Stimulated activated CD4-positive, alpha-beta T cell treated with anti-CD3 and anti-CD28 coated beads, TNF-alpha, amount 100 ng/mL, for 24 hours (primary cell): ENCODE results near the gene RTN4RL1.

Experiments used
- DNase-seq, 3 experiments: peaks; one replicate each; pipeline ENCODE4 v3.0.0-alpha.2; 2020; ENCODE audit warnings: low read depth in 3 of 3

The RTN4RL1 gene

DNA sequence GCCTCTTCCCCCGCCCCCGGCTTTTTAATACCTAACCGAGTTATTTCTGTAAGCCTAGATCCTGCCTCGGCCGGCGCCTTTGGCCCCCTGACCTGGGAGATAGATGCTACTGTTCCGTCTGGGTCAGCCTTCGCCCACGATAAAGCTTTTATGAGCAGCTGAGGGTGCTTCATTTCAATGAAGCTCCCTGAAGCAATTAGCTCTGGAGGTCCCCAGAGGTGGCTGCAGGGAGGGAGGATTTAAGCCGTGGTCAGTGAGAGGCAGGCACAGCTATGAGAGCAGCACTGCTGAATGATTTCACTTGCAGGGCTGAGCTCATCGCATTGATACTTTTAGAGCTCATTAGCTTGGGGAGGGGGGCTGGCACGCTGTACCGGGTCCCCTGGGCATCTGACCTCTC lies 105.9 kb downstream of the RTN4RL1 start:
- no peak for DNase-seq

DNA sequence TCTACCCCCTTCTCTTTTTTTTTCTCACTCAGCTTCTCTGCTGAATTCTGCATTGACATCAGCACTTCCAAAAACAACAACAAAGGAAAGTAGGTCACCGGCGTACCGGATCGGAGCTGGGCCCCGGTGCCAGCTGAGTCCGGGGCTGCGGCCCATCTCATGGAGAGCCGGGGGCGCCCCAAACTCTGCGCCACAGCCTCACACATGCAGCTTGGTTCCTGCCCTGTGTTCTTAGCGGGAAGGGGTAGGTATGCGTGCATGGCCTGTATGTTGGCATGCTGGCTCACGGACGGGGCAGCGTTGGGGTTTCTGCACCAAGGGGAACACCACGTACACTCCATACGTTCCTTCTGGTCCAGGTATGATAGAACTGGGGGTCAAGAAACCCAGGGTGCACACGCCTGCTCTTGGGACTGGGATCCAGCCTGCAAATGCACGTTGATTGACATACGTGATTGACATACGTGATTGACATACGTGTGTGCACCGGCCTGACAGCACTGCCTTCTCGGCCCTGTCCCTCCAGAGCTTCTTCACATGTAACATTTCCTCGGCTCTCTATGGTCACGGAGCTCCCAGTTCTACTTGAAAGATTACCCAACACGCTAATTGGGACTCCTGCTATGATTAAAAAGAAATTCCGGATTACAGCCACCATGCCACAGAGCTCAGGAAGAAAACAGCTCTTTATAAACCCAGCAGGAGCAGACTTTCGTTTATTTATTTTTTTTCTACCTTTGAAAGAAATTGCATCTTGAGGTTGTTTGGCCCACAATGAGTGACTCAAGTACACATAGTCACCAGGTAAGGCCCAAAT lies 106.6 kb downstream of the RTN4RL1 start:
- DNase-seq = no peak

DNA sequence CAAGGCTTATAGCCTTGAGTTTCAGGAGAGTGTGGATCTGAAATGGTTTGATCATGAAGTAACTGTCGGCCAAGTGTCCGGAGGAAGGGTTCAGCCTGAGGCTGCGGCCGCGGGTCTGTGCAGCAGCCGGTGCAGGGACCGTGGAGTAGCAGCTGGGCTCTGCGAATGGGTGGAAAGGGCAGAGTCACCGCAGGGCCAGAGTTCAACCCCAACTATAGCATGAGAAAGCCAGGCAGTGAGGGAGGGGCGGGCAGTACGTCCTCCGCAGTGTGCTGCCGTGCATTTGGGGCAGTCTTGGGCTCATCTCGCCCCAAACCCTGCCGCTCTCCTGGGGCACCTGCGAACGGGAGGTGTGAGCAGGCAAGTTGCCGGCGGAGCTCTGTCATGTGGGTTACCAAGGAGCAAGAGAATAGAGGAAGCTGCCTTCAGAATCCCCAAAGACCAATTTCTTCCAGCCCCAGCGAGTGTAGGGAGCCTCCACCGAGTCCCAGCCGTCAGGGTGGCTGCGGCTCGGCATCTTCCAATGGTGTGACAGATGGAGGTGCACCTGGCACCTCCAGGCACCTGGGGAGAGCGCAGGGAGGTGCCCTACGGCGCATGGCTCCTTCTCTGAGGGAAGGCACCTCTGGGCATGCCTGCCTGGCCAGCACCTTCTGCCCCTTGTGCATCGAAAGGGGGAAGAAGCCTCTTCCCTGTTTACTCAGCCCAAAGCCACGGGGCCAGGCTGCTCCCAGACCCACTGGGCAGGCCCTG lies 108.0 kb downstream of the RTN4RL1 start:
- DNase-seq = no peak

DNA sequence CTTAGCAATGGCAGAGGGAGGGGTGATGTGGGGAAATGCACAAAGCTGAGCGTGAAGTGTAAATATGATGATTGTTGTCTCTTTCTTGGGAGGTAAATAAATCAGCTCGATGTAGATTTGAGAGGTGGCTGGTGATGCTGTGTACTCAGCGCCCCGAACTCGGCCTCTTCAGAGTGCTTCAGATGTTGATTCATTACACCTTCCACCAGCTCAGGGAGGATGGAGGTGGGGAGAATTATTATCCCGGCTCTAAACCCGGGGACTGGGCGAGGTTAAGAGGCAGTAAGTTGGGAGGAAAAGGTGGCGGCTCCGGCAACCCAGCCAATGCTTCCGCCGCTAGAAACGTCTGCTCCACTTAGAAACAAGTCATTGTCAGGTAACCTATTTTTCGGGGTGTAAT lies 108.8 kb downstream of the RTN4RL1 start:
- DNase-seq = no peak

DNA sequence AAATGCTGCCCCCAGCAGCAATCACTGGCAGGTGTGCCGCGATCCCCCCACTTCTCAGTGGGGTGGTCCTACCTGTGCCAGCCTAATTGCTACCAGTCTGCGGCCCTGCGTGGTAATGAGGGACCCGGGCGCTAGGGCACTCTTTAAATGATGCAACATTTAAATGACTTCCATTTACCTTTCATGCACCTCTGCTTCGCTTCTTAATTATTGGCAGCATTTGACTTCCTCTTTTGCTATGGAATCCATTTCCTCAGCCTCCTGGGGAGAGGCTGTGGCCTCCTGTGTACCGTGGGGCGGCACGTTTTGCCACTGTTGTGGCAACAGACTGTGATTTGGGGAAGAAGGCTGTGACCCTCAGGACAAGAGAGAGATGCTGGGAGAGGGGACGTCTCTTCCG lies 109.2 kb downstream of the RTN4RL1 start:
- no peak for DNase-seq

DNA sequence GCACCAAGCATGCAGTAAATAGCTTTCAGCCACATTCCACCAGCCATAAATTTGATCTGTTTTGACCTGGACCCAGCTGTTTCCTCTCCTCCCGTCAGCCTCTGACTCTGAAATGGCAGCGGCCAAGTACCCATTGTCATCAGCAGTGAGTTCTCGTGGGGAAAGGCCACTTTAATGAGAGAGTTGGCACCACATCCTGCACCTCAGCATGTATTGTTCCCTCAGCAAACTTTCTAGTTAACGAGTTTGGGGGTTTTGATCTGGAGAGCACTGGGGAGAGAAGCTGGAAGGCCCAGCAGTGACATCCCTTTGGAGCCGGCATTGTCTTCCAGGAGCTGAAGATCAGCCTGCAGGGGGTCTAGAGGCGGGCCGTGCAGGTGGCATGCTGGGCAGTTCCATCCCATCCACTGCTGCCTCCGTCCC lies 110.5 kb downstream of the RTN4RL1 start:
- no peak for DNase-seq

DNA sequence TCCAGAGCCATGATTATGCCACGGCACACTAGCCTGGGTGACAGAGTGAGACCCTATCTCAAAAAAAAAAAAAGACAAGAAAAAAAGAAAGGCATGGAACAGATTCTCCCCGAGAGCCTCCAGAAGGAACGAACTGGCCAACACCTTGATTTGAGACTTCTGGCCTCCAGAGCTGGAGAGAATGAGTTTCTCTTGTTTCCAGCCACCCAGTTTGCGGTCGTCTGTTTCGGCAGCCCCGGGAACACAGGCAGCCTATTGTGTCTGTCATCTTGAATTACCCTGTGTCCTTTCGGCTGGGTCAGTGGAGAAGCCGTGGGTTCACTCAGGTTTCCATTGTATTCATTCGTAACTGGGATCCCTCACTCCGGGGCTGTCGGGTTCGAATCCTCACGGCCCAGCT lies 111.4 kb downstream of the RTN4RL1 start:
- DNase-seq = no peak

DNA sequence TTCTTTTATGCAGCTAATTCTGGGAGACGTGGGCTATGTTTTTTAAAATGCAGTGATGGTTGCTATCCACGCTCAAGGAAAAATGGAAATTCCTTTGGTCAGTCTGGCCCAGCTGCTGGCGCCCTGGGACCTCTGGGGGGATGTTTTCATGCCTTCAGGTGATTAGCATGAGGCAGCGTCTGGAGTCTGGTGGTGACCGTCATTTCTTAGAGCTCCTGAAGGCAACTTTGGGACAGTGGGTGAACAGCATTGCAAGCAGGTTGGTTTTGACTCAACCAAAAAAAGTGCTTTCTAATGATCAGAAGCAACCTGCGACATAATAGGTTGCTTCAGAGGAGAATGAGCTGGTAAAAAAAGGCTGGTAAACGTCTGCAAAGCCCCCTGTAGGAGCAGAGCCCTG lies 113.0 kb downstream of the RTN4RL1 start:
- no peak for DNase-seq

DNA sequence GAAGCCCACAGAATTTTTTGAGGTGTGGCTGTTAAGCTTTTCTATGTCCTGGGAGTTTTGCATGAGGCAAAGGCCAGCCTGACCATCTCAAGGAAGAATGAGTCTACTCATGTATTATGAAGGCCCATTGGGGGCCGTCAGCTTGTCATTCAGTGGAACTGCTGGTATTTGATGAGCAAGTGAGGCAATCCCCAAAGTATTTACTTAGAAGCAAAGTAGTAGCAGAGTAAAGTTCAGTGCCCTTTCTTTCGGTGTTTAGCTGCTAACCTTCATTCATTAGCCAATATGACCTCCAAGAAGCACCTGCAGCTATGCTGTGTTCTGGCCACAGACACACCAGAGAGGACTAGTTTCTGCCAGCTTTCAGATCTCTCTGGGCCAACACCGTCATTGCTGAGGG lies 115.1 kb downstream of the RTN4RL1 start:
- no peak for DNase-seq

DNA sequence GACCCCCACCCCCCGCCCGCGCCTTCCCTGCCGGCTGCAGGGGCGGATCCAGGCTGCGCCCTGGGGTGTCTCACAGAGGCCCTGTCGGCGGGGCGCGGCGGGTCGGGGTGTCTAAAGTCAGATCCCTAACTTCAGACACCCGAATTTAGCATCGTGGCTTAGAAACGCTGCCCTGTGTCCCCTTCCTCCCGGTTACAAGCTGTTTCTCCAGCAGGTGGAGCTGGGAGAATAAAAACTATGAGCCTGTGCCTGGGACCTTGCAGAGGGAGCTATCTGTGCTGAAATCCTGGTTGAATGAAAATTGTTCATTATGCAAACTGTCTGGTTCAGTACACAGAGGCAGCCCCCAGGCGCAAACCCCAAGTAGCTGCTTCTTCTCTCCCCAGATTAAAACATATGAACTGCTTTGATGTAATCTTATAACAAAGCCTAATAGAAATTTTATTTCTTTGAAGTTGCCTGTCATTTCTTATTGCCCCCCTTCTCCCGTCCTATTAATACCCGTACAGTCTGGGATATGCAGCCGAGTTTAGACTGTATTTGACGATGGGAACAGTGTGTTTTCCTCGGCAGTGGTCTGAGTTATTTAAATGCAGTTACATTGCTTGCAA lies 116.3 kb downstream of the RTN4RL1 start:
- peak; percentile 5 to 34 (median 16) for DNase-seq

DNA sequence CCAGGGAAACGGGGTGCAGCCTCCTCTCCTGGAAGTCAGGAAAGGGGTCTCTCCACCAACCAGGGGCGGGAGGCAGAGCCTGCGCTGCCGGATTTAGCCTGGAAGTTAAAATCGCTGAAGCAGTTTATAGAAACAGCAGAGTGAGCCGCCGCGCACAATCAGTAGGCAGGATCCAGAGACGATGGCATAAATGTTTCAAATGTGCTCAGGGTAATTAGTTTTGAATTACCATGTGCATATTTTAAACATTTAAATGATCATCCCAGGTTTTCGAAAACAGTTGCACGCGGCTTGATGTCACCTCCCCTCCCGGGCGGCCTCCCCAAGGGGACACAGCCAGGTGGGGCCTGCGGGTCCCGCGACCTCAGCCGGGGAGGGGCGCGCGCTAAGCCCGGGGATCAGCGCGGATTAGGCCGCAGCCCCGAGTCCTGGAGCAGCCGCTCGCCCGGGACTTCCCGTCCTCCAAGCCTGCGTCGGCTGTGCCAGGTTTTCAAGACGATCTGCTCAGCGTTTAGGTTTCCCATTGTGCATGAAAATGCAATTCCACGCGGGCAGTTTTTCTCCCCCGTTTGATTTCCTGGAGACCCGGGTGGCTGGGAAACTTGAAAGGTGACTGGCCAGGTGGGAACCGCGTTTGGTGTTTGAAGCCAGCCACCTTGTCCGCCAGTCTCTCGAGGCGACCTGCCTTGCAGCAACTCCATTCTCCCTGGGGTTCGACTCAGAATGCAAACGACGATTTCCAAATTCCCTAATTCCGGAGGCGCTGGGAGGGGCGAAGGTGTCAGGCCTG lies 117.0 kb downstream of the RTN4RL1 start:
- DNase-seq = no peak

DNA sequence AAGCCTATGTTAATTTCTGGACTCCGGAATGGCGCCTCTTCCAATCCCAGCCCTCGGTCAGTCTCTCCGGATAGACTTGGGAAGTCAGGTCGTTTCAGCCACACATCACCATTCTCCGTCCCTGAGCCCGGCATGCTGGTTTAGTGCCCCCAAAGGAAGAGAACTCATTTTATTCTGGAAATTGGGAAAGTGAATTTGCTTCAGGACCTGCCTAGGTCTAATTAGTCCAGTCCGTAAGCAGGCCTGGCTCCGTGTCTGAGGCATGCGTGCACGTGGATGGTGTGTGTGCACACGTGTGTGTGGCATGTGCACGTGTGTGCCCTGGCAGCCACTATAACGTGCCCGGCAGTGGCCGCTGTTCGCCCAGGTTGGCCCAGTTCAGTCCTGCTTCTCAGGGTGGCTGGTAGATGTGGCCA lies 117.9 kb downstream of the RTN4RL1 start:
- DNase-seq = no peak

DNA sequence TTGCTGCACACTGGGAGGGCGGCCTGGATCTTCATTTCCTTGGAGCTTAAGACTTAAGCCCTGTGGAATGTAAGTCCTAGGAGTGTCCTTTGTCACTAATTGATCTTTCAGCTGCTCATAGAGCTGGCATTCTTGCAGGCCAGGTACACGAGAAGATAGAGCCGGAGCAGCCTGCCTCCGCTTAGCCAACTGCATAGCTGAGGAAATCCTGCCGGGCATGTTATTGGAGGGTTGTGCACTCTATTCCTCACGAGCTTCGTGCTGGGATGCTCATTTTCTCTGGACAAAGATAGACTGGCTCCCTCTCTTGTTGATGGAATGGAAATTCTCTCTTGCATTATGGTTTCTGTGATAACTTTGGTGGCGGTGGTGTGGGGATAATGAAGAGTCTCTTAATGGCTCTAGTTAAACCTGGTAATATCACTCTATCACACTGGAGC lies 118.5 kb downstream of the RTN4RL1 start:
- DNase-seq = no peak

DNA sequence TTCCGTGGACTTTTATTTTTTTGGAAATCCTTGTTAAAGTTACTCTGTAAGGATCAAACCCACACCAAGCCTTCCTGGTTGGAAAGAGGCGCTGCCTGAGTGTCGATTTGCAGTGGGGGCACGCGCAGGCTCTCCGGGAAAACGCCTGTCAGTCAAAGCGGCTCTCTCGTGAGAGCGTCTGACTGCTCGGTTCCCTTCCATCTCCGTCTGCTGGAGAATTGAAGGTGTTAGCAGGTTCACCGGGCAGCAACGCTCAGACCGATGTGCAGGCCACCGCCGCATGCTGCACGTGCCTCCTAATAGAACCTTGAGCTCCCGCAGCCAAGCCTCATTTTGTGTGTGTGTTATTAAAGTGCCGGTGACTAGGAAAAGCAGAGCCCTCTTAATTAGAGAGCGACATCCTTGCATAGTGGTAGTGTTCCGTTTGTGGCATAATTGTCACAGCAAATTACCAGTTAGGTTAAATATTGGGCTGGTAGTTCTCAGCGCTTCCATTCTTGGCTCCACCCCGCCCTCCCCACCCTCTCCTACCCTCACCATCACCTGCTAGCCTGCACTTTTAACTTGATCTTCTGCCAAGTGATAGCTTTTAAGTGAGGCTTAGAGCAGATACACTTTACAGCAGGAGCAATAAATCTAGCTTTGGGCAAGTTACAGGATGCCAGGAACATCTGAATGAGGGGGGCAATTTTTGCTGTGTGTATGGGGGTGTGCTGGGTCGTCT lies 119.8 kb downstream of the RTN4RL1 start:
- no peak for DNase-seq

DNA sequence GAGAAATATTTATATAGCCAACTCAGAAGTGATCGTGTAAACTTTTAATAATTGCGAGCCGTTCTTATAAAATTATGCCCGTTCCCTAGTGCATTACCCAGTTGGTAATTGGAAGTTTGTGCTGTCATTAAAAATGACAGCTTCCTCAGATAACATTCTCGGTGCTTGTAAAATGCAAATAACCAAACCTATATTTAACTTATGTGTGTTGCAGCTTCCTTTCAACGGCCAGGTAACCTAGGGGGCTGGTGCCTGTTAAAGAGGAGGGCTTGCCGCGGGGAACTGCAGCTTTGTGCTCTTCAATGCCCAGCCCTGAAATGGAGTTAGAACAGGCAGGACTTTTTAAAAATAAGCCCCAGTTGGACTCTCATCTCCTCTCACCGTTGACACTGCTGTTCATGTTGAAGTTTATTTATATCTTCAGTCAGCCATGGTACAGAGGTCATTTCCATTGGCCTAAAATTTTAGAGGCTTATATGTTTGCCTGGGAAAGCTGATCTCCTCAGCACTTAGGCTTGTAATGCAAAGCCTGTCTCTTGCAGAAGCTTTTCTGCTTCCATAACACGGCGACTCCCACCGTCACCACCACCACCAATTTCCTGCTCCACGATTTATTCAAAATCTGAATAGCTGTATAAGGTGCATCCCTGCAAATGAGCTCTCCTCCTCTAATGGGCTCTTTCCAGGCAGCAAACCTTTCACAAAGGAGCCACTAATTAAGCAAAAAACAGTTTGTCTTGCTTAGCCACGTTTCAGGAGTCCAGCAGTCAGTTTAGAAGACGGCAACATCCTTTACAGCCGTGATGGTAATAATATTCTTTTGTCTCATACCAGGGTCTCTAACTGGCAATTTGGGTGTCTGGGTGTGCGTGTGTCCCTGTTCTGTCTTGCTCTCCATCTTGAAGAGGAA lies 120.6 kb downstream of the RTN4RL1 start:
- DNase-seq = no peak

DNA sequence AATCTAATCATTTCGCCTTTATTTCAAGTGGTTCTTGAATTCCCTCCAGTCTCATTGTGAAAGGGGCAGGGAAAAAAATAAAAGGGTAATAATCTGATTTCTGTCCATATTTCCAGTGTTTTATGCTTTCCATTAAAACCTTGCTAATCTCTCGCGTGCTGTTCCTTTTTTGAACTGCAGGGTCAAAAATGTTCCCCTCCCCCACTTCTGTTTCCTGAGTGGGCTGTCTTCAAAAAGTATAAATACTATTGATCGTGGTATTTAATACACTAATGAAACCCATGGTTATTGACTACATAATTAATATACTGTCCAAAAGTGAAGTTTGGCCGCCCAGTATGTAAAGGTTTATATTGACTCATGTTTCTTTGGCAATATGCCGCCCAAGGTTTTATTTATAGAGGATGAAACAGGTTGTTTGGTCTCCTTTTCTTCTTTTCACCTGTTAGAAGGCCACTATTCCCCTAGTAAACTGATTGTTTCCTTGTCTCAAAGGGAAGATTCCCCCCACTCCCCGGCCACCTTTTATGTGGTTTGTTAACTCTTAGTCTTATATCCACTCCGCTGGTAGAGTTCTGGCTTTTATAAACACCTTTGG lies 125.6 kb downstream of the RTN4RL1 start:
- no peak for DNase-seq

DNA sequence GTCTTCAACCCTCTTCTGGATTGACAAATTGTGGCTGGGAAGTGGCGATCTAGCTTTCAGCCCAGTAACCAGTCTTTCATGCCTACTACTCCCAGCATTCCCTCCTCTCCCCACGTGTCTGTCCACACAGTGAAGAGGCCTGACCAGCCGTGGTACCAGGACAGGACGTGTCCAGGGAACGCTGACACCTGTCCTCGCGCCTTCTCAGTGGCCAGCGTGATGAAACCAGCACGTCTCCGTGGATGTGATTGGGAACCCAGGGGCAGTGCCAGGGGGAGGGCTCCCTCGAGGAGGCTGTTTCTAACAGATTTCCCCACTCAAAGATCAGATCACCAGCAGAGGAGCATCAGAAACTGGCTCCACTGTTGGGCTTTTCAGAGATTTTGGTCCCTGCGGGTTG lies 126.3 kb downstream of the RTN4RL1 start:
- DNase-seq = no peak

DNA sequence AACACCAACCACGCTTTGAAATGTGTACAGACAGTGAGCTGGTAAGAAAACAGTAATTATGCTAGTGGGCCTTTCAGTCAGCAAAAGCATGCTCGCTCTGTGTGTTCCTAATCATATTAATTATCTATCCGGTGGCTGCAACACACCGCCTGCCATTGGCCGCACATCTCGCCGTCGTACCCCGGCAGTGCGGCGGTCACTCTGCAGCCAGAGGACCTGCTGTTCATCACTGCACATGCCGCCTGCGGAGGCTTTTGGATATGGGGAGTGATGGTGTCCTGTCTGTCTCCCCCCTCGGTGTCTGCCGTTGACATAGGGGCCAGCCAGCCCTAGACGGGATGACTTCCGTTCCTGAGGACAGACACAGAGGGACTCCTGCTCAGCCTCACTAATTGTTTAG lies 126.8 kb downstream of the RTN4RL1 start:
- no peak for DNase-seq

DNA sequence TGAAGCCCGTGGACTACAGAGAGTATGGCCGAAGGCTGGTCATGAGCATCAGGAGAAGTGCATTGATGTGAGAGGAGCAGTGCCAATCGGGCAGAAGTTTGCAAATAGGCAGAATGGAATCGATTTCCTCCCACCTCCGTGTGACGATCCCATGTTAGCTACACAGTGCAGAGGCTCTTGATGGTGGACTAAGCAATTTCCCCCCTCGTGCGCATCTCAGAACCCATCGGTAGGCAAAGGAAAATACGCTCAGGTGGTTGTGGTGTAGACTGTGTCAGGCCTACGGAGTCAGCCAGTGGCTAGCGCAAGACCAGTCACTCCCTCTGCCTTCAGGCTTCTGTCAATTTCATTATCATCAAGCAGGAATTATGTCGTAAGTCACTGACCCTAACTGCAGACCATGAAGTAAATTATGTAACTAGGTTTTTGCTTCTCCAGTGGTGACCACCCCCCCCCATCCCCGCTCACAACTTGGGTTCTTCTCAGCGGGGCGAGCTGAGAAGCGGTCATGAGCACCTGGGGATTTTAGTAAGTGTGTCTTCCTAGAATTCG lies 128.0 kb downstream of the RTN4RL1 start:
- no peak for DNase-seq
